ENCODE measurements around the gene UBE2H.

UBE2H gene

GRCh38 chr7:129939881-129940280, 12.9 kb downstream of the UBE2H start:
- Histone ChIP-seq H3K4me1 (ENCODE audit: control insufficient read depth in 2 of 2, insufficient read depth in 1 of 2, low read depth in 1 of 2, low read length in 2 of 2) (no peaks in the 10 kb centered on the region), H4K91ac (ENCODE audit: low read depth, low read length, poor library complexity) (no peak overlapping the region), H4K8ac (ENCODE audit: low read depth, low read length) (no peak overlapping the region), H3K27ac (replicated peaks; ENCODE audit: low read length) (no peak overlapping the region), H2BK12ac (ENCODE audit: low read length) (no peak overlapping the region), H3K9ac (ENCODE audit: low read depth, low read length, poor library complexity) (no peak overlapping the region), H2BK15ac (ENCODE audit: low read length) (no peak overlapping the region), H2AFZ (ENCODE audit: low read length) (no peak overlapping the region), H3K79me1 (ENCODE audit: low read depth, low read length) (peaks cover 7% of the 10 kb centered on the region), H3K9me3 (replicated peaks in 1 of 2; ENCODE audit: control insufficient read depth in 2 of 2, insufficient read depth in 1 of 2, low read depth in 1 of 2, low read length in 2 of 2) (peaks cover 2 to 7% of the 10 kb centered on the region in 2 donors), H2AK5ac (ENCODE audit: low read depth, low read length) (no peak overlapping the region), H3K4me2 (ENCODE audit: insufficient read depth, low read length, poor library complexity, severe bottlenecking) (no peak overlapping the region), H3K27me3 (ENCODE audit: control insufficient read depth in 3 of 3, insufficient read depth in 3 of 3, low read depth in 1 of 3, low read length in 3 of 3) (no peaks in the 10 kb centered on the region), H3K36me3 (replicated peaks in 1 of 2; ENCODE audit: control insufficient read depth in 2 of 2, insufficient read depth in 2 of 2, low read length in 2 of 2) (peaks cover 6 to 36% of the 10 kb centered on the region in 2 donors), H3K14ac (ENCODE audit: low read length) (no peak overlapping the region), H3K18ac (ENCODE audit: low read length) (no peak overlapping the region), H3K4me3 (ENCODE audit: low read length in 2 of 2) (no peak overlapping the region), H2BK120ac (ENCODE audit: low read depth, low read length) (no peak overlapping the region), H3K4ac (ENCODE audit: low read length) (no peak overlapping the region), H2BK5ac (ENCODE audit: low read length) (no peak overlapping the region), H3K23ac (ENCODE audit: low read depth, low read length, poor library complexity) (no peak overlapping the region)
- no peak for DNase-seq (ENCODE audit: low spot score)
- no CpG with 5 or more reads among the region's 4 CpGs for WGBS, 2 donors (ENCODE audit: extremely low coverage in 2 of 2, insufficient read length in 2 of 2, insufficient replicate concordance in 1 of 2)

DNA sequence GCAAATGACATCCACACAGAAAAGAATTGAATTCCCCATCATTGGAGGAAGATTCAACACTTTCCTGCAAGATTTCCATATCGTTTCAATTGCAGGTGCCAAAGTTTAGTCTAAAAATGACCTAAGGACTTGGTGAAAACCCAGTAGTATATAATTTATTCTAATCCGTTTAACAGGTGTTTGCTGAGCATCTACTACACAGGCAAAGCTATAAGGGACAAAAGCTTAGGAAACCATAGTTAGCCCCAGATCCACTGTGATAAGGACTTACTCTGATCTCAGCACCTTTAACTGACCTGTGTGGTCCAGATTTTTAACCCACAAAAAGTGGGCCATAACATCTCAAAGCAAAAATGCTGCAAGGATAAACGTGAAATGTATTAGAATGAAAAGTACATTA, 19.1 kb downstream of the UBE2H start:
- WGBS, 2 donors (ENCODE audit: extremely low coverage in 2 of 2, insufficient read length in 2 of 2, insufficient replicate concordance in 1 of 2) = no CpG with 5 or more reads among the region's 3 CpGs
- DNase-seq (ENCODE audit: low spot score) = no peak
- H3K36me3 ChIP-seq (replicated peaks in 1 of 2; ENCODE audit: control insufficient read depth in 2 of 2, insufficient read depth in 2 of 2, low read length in 2 of 2) = peaks cover 0 to 31% of the 10 kb centered on the region in 2 donors

DNA sequence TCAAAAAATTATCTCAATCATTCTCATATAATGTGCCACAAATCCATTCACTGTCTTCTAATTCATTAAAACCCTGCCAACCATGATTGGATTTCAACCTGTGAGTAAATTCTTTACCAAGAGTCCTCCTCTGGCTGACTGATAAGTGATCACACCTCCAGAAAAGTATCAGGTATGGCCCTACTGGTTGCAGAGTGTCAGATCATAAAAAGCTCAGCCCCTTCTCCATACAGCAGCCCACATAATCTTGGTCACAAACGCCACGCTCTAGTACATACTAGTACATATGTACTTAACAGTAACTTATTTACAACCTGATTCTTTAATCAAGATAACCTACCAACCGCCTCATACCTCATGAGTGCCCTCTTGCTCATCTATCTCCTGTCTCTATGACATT, 26.1 kb downstream of the UBE2H start:
- H2AFZ ChIP-seq (ENCODE audit: low read length) = no peak overlapping the region
- no peak overlapping the region for H2BK5ac ChIP-seq (ENCODE audit: low read length)
- no peak overlapping the region for H3K27ac ChIP-seq (replicated peaks; ENCODE audit: low read length)

More for the DNA sequence above, 19.1 kb downstream of the UBE2H start:
- Histone ChIP-seq H3K27ac (replicated peaks; ENCODE audit: low read length) (no peak overlapping the region), H3K9ac (ENCODE audit: low read depth, low read length, poor library complexity) (no peak overlapping the region), H4K91ac (ENCODE audit: low read depth, low read length, poor library complexity) (no peak overlapping the region), H3K27me3 (ENCODE audit: control insufficient read depth in 3 of 3, insufficient read depth in 3 of 3, low read depth in 1 of 3, low read length in 3 of 3) (no peaks in the 10 kb centered on the region), H2BK15ac (ENCODE audit: low read length) (no peak overlapping the region), H3K4me1 (ENCODE audit: control insufficient read depth in 2 of 2, insufficient read depth in 1 of 2, low read depth in 1 of 2, low read length in 2 of 2) (no peaks in the 10 kb centered on the region), H2BK120ac (ENCODE audit: low read depth, low read length) (no peak overlapping the region), H2AFZ (ENCODE audit: low read length) (no peak overlapping the region), H3K14ac (ENCODE audit: low read length) (no peak overlapping the region), H2BK5ac (ENCODE audit: low read length) (no peak overlapping the region), H4K8ac (ENCODE audit: low read depth, low read length) (no peak overlapping the region), H3K4me3 (ENCODE audit: low read length in 2 of 2) (no peak overlapping the region), H3K9me3 (replicated peaks in 1 of 2; ENCODE audit: control insufficient read depth in 2 of 2, insufficient read depth in 1 of 2, low read depth in 1 of 2, low read length in 2 of 2) (no peaks in the 10 kb centered on the region), H3K18ac (ENCODE audit: low read length) (no peak overlapping the region), H3K4me2 (ENCODE audit: insufficient read depth, low read length, poor library complexity, severe bottlenecking) (no peak overlapping the region), H2AK5ac (ENCODE audit: low read depth, low read length) (no peak overlapping the region), H3K4ac (ENCODE audit: low read length) (no peak overlapping the region), H3K23ac (ENCODE audit: low read depth, low read length, poor library complexity) (no peak overlapping the region), H2BK12ac (ENCODE audit: low read length) (no peak overlapping the region), H3K79me1 (ENCODE audit: low read depth, low read length) (peaks cover 1% of the 10 kb centered on the region)

DNA sequence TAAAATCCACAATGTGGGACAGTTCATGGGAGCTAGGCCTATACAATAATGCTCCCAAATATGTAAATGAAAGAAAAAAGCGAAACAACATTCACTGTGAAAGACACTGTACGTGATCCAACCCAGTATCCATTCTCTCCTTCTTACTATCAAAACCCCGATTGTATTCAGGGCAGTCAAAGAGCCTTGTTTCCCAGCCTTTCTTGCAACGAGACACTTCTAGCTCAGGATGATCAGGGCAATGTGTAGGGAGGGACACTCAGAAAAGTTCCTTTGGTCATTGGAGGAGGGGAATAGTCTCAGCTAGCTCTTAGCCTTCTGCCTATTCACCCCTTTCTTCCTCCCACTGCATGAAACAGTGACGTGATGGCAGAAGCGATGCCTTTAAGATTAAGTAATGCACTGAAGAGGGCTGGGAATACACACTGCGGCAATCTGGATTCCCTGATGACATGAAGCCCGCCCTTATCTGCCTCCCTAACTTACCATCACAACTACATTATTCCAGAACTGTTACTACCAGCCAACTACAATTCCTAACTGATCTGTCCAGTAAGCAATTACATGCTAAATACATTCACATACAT, 27.3 kb downstream of the UBE2H start:
- WGBS, 2 donors (ENCODE audit: extremely low coverage in 2 of 2, insufficient read length in 2 of 2, insufficient replicate concordance in 1 of 2) = no CpG with 5 or more reads among the region's 8 CpGs
- no peak overlapping the region for H3K9ac ChIP-seq (ENCODE audit: low read depth, low read length, poor library complexity)
- DNase-seq (ENCODE audit: low spot score) = no peak
- H3K27ac ChIP-seq (replicated peaks; ENCODE audit: low read length) = no peak overlapping the region
- no peak overlapping the region for H3K4me3 ChIP-seq (ENCODE audit: low read length in 2 of 2)
- H3K4me2 ChIP-seq (ENCODE audit: insufficient read depth, low read length, poor library complexity, severe bottlenecking) = no peak overlapping the region
- no peak overlapping the region for H2BK120ac ChIP-seq (ENCODE audit: low read depth, low read length)
- H3K14ac ChIP-seq (ENCODE audit: low read length) = no peak overlapping the region
- no peak overlapping the region for H3K23ac ChIP-seq (ENCODE audit: low read depth, low read length, poor library complexity)
- no peaks in the 10 kb centered on the region for H3K27me3 ChIP-seq (ENCODE audit: control insufficient read depth in 3 of 3, insufficient read depth in 3 of 3, low read depth in 1 of 3, low read length in 3 of 3)
- peaks cover 0 to 29% of the 10 kb centered on the region in 2 donors for H3K36me3 ChIP-seq (replicated peaks in 1 of 2; ENCODE audit: control insufficient read depth in 2 of 2, insufficient read depth in 2 of 2, low read length in 2 of 2)
- H4K91ac ChIP-seq (ENCODE audit: low read depth, low read length, poor library complexity) = no peak overlapping the region
- H2BK15ac ChIP-seq (ENCODE audit: low read length) = no peak overlapping the region
- no peak overlapping the region for H2AK5ac ChIP-seq (ENCODE audit: low read depth, low read length)
- H3K79me1 ChIP-seq (ENCODE audit: low read depth, low read length) = no peaks in the 10 kb centered on the region
- H2AFZ ChIP-seq (ENCODE audit: low read length) = no peak overlapping the region
- no peak overlapping the region for H3K4ac ChIP-seq (ENCODE audit: low read length)
- no peak overlapping the region for H2BK12ac ChIP-seq (ENCODE audit: low read length)
- no peak overlapping the region for H2BK5ac ChIP-seq (ENCODE audit: low read length)
- H3K9me3 ChIP-seq (replicated peaks in 1 of 2; ENCODE audit: control insufficient read depth in 2 of 2, insufficient read depth in 1 of 2, low read depth in 1 of 2, low read length in 2 of 2) = no peaks in the 10 kb centered on the region
- no peak overlapping the region for H3K18ac ChIP-seq (ENCODE audit: low read length)
- H4K8ac ChIP-seq (ENCODE audit: low read depth, low read length) = no peak overlapping the region
- peaks cover 0 to 3% of the 10 kb centered on the region in 2 donors for H3K4me1 ChIP-seq (ENCODE audit: control insufficient read depth in 2 of 2, insufficient read depth in 1 of 2, low read depth in 1 of 2, low read length in 2 of 2)

More for the DNA sequence above, 26.1 kb downstream of the UBE2H start:
- no peak overlapping the region for H4K91ac ChIP-seq (ENCODE audit: low read depth, low read length, poor library complexity)
- H3K9me3 ChIP-seq (replicated peaks in 1 of 2; ENCODE audit: control insufficient read depth in 2 of 2, insufficient read depth in 1 of 2, low read depth in 1 of 2, low read length in 2 of 2) = no peaks in the 10 kb centered on the region
- no peak overlapping the region for H3K4ac ChIP-seq (ENCODE audit: low read length)
- no peak overlapping the region for H2BK15ac ChIP-seq (ENCODE audit: low read length)
- H3K4me2 ChIP-seq (ENCODE audit: insufficient read depth, low read length, poor library complexity, severe bottlenecking) = no peak overlapping the region
- H2BK12ac ChIP-seq (ENCODE audit: low read length) = no peak overlapping the region
- no peak overlapping the region for H3K18ac ChIP-seq (ENCODE audit: low read length)
- no peaks in the 10 kb centered on the region for H3K79me1 ChIP-seq (ENCODE audit: low read depth, low read length)
- no peak overlapping the region for H2AK5ac ChIP-seq (ENCODE audit: low read depth, low read length)
- no peak for DNase-seq (ENCODE audit: low spot score)
- H2BK120ac ChIP-seq (ENCODE audit: low read depth, low read length) = no peak overlapping the region
- no peak overlapping the region for H3K23ac ChIP-seq (ENCODE audit: low read depth, low read length, poor library complexity)
- H3K27me3 ChIP-seq (ENCODE audit: control insufficient read depth in 3 of 3, insufficient read depth in 3 of 3, low read depth in 1 of 3, low read length in 3 of 3) = no peaks in the 10 kb centered on the region
- H3K4me1 ChIP-seq (ENCODE audit: control insufficient read depth in 2 of 2, insufficient read depth in 1 of 2, low read depth in 1 of 2, low read length in 2 of 2) = peaks cover 0 to 3% of the 10 kb centered on the region in 2 donors
- WGBS, 2 donors (ENCODE audit: extremely low coverage in 2 of 2, insufficient read length in 2 of 2, insufficient replicate concordance in 1 of 2) = no CpG with 5 or more reads among the region's 3 CpGs
- peaks cover 0 to 23% of the 10 kb centered on the region in 2 donors for H3K36me3 ChIP-seq (replicated peaks in 1 of 2; ENCODE audit: control insufficient read depth in 2 of 2, insufficient read depth in 2 of 2, low read length in 2 of 2)
- H3K14ac ChIP-seq (ENCODE audit: low read length) = no peak overlapping the region
- no peak overlapping the region for H4K8ac ChIP-seq (ENCODE audit: low read depth, low read length)
- H3K4me3 ChIP-seq (ENCODE audit: low read length in 2 of 2) = no peak overlapping the region
- H3K9ac ChIP-seq (ENCODE audit: low read depth, low read length, poor library complexity) = no peak overlapping the region

All from neuronal stem cell (in vitro differentiated cells).